Hepatocyte (in vitro differentiated cells): ENCODE results near the gene HS3ST5. TPM values are rescaled to one million over a fixed set of nuclear protein-coding genes. Genes with fewer than 3 reads are reported as not detected.

ENCODE experiments used
- DNase-seq: peaks from one replicate; pipeline ENCODE4 v3.0.0-alpha.2; 2016; ENCODE audit warnings: low spot score
- H2AFZ ChIP-seq: fragments of 200-600 bp; sonication (generic); 2 replicates; pipeline ENCODE4 v1.6.0; 2016; ENCODE audit warnings: antibody characterized with exemption, mild to moderate bottlenecking
- H3K27ac ChIP-seq: fragments of 200-600 bp; sonication (generic); 2 replicates; pipeline ENCODE4 v1.5.1; 2016; ENCODE audit warnings: mild to moderate bottlenecking
- H3K27me3 ChIP-seq: fragments of 200-600 bp; sonication (generic); 2 replicates; pipeline ENCODE4 v1.6.1; 2016
- H3K36me3 ChIP-seq: fragments of 200-600 bp; sonication (generic); replicated peaks from 2 replicates; pipeline ENCODE4 v1.5.1; 2016; ENCODE audit warnings: low read depth; ENCODE audit not compliant: insufficient read depth
- H3K4me1 ChIP-seq: fragments of 200-600 bp; sonication (generic); 2 replicates; pipeline ENCODE4 v1.5.1; 2016; ENCODE audit warnings: mild to moderate bottlenecking, moderate library complexity; ENCODE audit not compliant: insufficient read depth
- H3K4me2 ChIP-seq: fragments of 200-600 bp; sonication (generic); 2 replicates; pipeline ENCODE4 v1.6.0; 2016
- H3K4me3 ChIP-seq: fragments of 200-600 bp; sonication (generic); 2 replicates; pipeline ENCODE4 v1.5.1; 2016; ENCODE audit warnings: mild to moderate bottlenecking
- H3K79me2 ChIP-seq: fragments of 200-600 bp; sonication (generic); 2 replicates; pipeline ENCODE4 v1.6.0; 2017; ENCODE audit warnings: mild to moderate bottlenecking
- H3K9me2 ChIP-seq: fragments of 200-600 bp; sonication (generic); replicated peaks from 2 replicates; pipeline ENCODE4 v1.6.0; 2017; ENCODE audit warnings: mild to moderate bottlenecking; ENCODE audit not compliant: insufficient read depth
- H3K9me3 ChIP-seq: fragments of 200-600 bp; sonication (generic); 2 replicates; pipeline ENCODE4 v1.5.1; 2016; ENCODE audit warnings: low read depth, mild to moderate bottlenecking
- H4K20me1 ChIP-seq: fragments of 200-600 bp; sonication (generic); 2 replicates; pipeline ENCODE4 v1.6.0; 2016; ENCODE audit warnings: mild to moderate bottlenecking; ENCODE audit not compliant: insufficient read depth, poor library complexity, severe bottlenecking
- EZH2 ChIP-seq: fragments of 200-600 bp; sonication (generic); IDR thresholded peaks from 2 replicates; pipeline ENCODE4 v1.6.1; 2016; ENCODE audit warnings: antibody characterized with exemption, mild to moderate bottlenecking, borderline replicate concordance
- EZH2phosphoT487 ChIP-seq: fragments of 200-600 bp; sonication (generic); IDR thresholded peaks from one replicate; pipeline ENCODE4 v1.6.1; 2018; ENCODE audit warnings: antibody characterized with exemption, mild to moderate bottlenecking, low read depth, moderate library complexity; ENCODE audit not compliant: unreplicated experiment, severe bottlenecking
- WGBS: methylation state at CpG from one replicate; pipeline ENCODE4 v1.1.6; 2016; ENCODE audit warnings: low lambda C conversion rate; ENCODE audit errors: missing lambda C conversion rate; 5-methylcytosine and 5-hydroxymethylcytosine counted together
- polyA plus RNA-seq: library from polyadenylated mRNA; unstranded; fragments of >200 nt; fragmentation: Nextera tagmentation; extraction: Ambion mirVana; gene quantifications from 2 replicates; pipeline ENCODE4 v1.2.1, GENCODE V29; 2016
- total RNA-seq: library from RNA; depleted of rRNA; stranded (reverse); fragments of >200 nt; gene quantifications from 2 replicates; pipeline ENCODE4 v1.2.3, GENCODE V29; 2014
- TF ChIP-seq, protein P1 (sequence below): fragments of 200-600 bp; sonication (generic); IDR thresholded peaks from 2 replicates; pipeline ENCODE4 v1.5.1; 2016; ENCODE audit warnings: antibody characterized with exemption, mild to moderate bottlenecking; ENCODE audit not compliant: poor library complexity

The HS3ST5 gene
- total and polyA plus RNA-seq, 2 experiments from 2014 or later, result 0.73 to 1.4 TPM

DNA sequence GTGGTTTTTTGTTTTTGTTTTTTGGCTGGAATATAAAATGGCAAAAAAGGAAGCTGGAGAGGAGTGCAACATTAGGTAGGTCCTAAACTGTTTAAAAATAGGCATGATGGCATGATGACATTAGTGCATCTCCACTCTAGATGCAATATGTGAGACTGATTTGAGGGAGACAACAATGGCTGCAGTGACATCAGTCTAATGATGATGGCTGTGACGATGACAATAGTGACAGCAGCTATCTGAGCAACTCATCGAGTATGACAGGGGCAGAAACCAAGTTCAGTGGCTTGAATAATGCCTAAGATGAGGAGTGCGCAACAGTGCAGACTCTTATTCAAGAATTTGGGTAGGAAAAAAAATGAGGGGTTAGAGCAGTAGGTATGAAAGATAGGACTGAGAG lies 82.0 kb downstream of the HS3ST5 start:
- DNase-seq, result no peak
- no peaks in the 10 kb centered on the region for H3K9me3 ChIP-seq
- H3K79me2 ChIP-seq, result no peaks in the 10 kb centered on the region
- 94% methylated on average over 3 of the region's 3 CpGs for WGBS
- H3K4me3 ChIP-seq, result no peak overlapping the region
- H3K9me2 ChIP-seq, result no peaks in the 10 kb centered on the region
- no peaks in the 10 kb centered on the region for H3K36me3 ChIP-seq
- H3K4me2 ChIP-seq, result no peak overlapping the region
- H4K20me1 ChIP-seq, result no peaks in the 10 kb centered on the region
- TF ChIP-seq, protein P1, sequence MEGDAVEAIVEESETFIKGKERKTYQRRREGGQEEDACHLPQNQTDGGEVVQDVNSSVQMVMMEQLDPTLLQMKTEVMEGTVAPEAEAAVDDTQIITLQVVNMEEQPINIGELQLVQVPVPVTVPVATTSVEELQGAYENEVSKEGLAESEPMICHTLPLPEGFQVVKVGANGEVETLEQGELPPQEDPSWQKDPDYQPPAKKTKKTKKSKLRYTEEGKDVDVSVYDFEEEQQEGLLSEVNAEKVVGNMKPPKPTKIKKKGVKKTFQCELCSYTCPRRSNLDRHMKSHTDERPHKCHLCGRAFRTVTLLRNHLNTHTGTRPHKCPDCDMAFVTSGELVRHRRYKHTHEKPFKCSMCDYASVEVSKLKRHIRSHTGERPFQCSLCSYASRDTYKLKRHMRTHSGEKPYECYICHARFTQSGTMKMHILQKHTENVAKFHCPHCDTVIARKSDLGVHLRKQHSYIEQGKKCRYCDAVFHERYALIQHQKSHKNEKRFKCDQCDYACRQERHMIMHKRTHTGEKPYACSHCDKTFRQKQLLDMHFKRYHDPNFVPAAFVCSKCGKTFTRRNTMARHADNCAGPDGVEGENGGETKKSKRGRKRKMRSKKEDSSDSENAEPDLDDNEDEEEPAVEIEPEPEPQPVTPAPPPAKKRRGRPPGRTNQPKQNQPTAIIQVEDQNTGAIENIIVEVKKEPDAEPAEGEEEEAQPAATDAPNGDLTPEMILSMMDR, result no peak
- no peak for TF ChIP-seq EZH2phosphoT487
- no peak for TF ChIP-seq EZH2
- H3K27ac ChIP-seq, result no peak overlapping the region
- no peak overlapping the region for H2AFZ ChIP-seq
- H3K4me1 ChIP-seq, result no peaks in the 10 kb centered on the region
- no peaks in the 10 kb centered on the region for H3K27me3 ChIP-seq

DNA sequence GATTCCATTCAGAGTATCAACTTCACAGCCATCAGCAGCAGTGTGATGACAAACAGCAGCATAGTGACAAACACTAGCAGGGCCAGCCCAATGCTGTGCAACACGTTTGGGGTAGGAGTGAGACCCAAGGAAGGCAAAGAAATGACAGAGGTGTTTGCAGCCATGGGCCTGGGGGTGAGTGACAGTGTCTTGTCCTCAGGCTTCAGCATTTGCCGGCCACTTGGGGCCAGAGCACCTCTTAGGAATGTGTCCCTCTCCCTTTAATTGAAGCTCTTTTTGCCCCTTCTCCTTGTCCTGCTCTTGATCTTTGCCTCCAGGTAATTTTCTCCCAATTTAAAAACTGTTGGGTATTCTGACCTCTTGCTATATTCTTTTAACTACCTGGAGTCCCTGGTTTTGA lies 84.4 kb downstream of the HS3ST5 start:
- Histone ChIP-seq H3K4me3 (no peak overlapping the region), H3K36me3 (no peaks in the 10 kb centered on the region), H3K27ac (no peak overlapping the region), H3K9me3 (no peaks in the 10 kb centered on the region), H3K27me3 (no peaks in the 10 kb centered on the region), H3K4me1 (no peaks in the 10 kb centered on the region), H2AFZ (no peak overlapping the region), H3K4me2 (no peak overlapping the region), H3K79me2 (no peaks in the 10 kb centered on the region), H3K9me2 (no peaks in the 10 kb centered on the region), H4K20me1 (no peaks in the 10 kb centered on the region)
- TF ChIP-seq EZH2phosphoT487 (no peak), EZH2 (no peak)
- TF ChIP-seq, protein P1, result no peak
- WGBS, result 46% methylated on average over 2 of the region's 2 CpGs
- no peak for DNase-seq

DNA sequence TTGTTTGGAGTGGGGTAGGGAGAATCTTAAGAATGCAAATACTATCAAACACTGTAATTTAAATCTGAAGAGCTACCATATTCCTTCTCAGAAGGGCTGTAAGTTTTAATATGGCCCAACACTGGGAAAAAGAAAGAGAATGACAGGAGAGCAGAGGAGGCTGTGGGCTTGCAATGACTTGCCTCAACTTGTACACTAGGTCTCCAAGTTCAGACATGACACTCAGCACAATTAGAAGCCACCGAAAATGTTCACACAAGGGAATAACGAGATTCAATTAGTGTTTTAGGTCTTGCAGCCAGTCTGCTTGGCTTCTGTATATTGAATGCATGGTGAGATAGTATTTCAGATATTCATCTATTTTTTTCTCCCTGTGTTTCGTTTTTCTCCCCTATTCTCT lies 89.4 kb downstream of the HS3ST5 start:
- H2AFZ ChIP-seq, result no peak overlapping the region
- H3K4me2 ChIP-seq, result no peak overlapping the region
- H3K4me1 ChIP-seq, result no peaks in the 10 kb centered on the region
- no peaks in the 10 kb centered on the region for H4K20me1 ChIP-seq
- no peak for DNase-seq
- H3K9me2 ChIP-seq, result no peaks in the 10 kb centered on the region
- H3K27me3 ChIP-seq, result no peaks in the 10 kb centered on the region
- H3K27ac ChIP-seq, result no peak overlapping the region
- no peaks in the 10 kb centered on the region for H3K79me2 ChIP-seq
- no peaks in the 10 kb centered on the region for H3K36me3 ChIP-seq
- H3K9me3 ChIP-seq, result no peaks in the 10 kb centered on the region
- WGBS, result 90% methylated on average over 3 of the region's 3 CpGs
- no peak for TF ChIP-seq EZH2
- TF ChIP-seq, protein P1, result no peak
- TF ChIP-seq EZH2phosphoT487, result no peak
- no peak overlapping the region for H3K4me3 ChIP-seq

DNA sequence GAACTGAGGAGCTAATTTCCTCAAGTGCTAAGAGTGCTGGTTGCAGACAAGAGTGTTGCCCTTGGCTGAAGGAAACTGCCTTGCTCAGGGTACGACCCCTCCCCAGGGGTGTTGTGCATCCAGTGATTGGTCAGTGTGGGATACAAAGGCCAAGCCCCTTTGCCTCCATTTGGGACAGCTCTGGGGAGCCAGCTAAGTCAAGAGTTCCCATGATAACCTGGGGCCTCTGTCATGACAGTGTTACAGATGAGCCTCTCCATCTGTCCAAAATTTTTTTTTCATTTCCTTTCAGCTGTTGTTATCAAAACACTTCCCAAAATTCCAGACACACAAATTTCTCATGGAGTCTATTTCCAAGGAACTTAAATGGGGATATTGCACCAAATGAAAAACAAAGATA lies 93.3 kb downstream of the HS3ST5 start:
- DNase-seq, result no peak
- Histone ChIP-seq H3K79me2 (no peaks in the 10 kb centered on the region), H3K9me2 (no peaks in the 10 kb centered on the region), H4K20me1 (no peaks in the 10 kb centered on the region), H3K27me3 (no peaks in the 10 kb centered on the region), H3K27ac (no peak overlapping the region), H3K4me1 (no peaks in the 10 kb centered on the region), H3K4me3 (no peak overlapping the region), H3K4me2 (no peak overlapping the region), H3K36me3 (no peaks in the 10 kb centered on the region), H2AFZ (no peak overlapping the region), H3K9me3 (no peaks in the 10 kb centered on the region)
- TF ChIP-seq EZH2 (no peak), EZH2phosphoT487 (no peak)
- TF ChIP-seq, protein P1, result no peak
- 79% methylated on average over 1 of the region's 1 CpG for WGBS
